Measurements from ENCODE around the gene UBE4B.

- TF ChIP-seq POLR2A (IDR thresholded peaks at IDR 0.05) = no peak
- no peak for TF ChIP-seq CTCF (IDR thresholded peaks at IDR 0.05)
Measured at GRCh38 chr1:10085076-10085475, 52.3 kb downstream of the UBE4B start.

Measured in esophagus squamous epithelium (tissue), 4 donors.